Spleen (tissue), 11 donors: ENCODE data around the gene RASSF4. TPM values are rescaled to one million over a fixed set of nuclear protein-coding genes. Genes with fewer than 3 reads are reported as not detected.

Experiments used
- DNase-seq: peaks from one replicate; pipeline ENCODE4 v3.0.0-alpha.2; 2020
- H3K27ac ChIP-seq, 8 donors: fragments of 200-600 bp; sonication (generic) in 7 of 8; 1 replicate in 4 of 8; 2 replicates in 4 of 8; pipeline versions ENCODE4 v1.5.0 to v1.8.0; 2016 to 2021; ENCODE audit warnings: inconsistent platforms in 4 of 8, mild to moderate bottlenecking in 4 of 8, moderate library complexity in 1 of 8
- H3K27me3 ChIP-seq, 7 donors: fragments of 200-600 bp; sonication (generic) in 6 of 7; replicated peaks in 1 of 7; 1 replicate in 4 of 7; 2 replicates in 3 of 7; pipeline versions ENCODE4 v1.5.0 to v1.8.0; 2016 to 2021; ENCODE audit warnings: inconsistent platforms in 3 of 7, mild to moderate bottlenecking in 1 of 7
- H3K36me3 ChIP-seq, 6 donors: fragments of 200-600 bp; sonication (generic) in 5 of 6; 1 replicate in 4 of 6; 2 replicates in 2 of 6; pipeline versions ENCODE4 v1.5.0 to v1.8.0; 2016 to 2021; ENCODE audit warnings: inconsistent platforms in 2 of 6
- H3K4me1 ChIP-seq, 6 donors: fragments of 200-600 bp; sonication (generic) in 5 of 6; 1 replicate in 3 of 6; 2 replicates in 3 of 6; pipeline versions ENCODE4 v1.5.0 to v1.8.0; 2016 to 2021; ENCODE audit warnings: inconsistent platforms in 3 of 6
- H3K4me3 ChIP-seq, 8 donors: fragments of 200-600 bp; sonication (generic) in 7 of 8; 1 replicate in 4 of 8; 2 replicates in 4 of 8; pipeline versions ENCODE4 v1.5.0 to v1.8.0; 2016 to 2021; ENCODE audit warnings: inconsistent platforms in 4 of 8, mild to moderate bottlenecking in 4 of 8, moderate library complexity in 2 of 8
- H3K9me3 ChIP-seq, 8 donors: fragments of 200-600 bp; sonication (generic) in 7 of 8; 1 replicate in 4 of 8; 2 replicates in 4 of 8; pipeline versions ENCODE4 v1.5.0 to v1.8.0; 2016 to 2021; ENCODE audit warnings: inconsistent platforms in 4 of 8
- CTCF ChIP-seq, 11 experiments: fragments of 200-600 bp in 7 of 11; fragments of 450-650 bp in 4 of 11; sonication (generic) in 4 of 11; IDR thresholded peaks in 8 of 11; conservative IDR thresholded peaks in 3 of 11; 1 replicate in 7 of 11; 2 replicates in 4 of 11; pipeline versions ENCODE4 v1.4.0 to v1.8.0; 2016 to 2021; ENCODE audit warnings: antibody characterized with exemption in 11 of 11, inconsistent platforms in 4 of 11, mild to moderate bottlenecking in 1 of 11
- POLR2A ChIP-seq, 3 donors: fragments of 450-650 bp; IDR thresholded peaks; one replicate each; pipeline ENCODE4 v1.5.1; 2017; ENCODE audit warnings: antibody characterized with exemption in 3 of 3, mild to moderate bottlenecking in 1 of 3
- POLR2AphosphoS5 ChIP-seq, 3 donors: sonication (generic); formaldehyde crosslinking; IDR thresholded peaks; one replicate each; pipeline ENCODE4 v1.5.1; 2017; ENCODE audit warnings: antibody characterized with exemption in 3 of 3
- WGBS, 5 donors: extraction: QIAGEN DNeasy Blood & Tissue Kit in 3 of 5; methylation state at CpG; one replicate each; pipeline versions ENCODE4 v1.1.5 to v1.1.7; 2013 to 2018; 5-methylcytosine and 5-hydroxymethylcytosine counted together
- intact Hi-C: fragments of 100-400 bp; cut with DNase I; formaldehyde crosslinking; loops from one replicate; pipeline ENCODE4 v1.15.0; 2023; ENCODE audit warnings: low total_unique reads
- polyA plus RNA-seq, 3 donors: library from polyadenylated mRNA; stranded (reverse); fragments of 200-250 nt; gene quantifications; one replicate each; pipeline ENCODE4 v1.2.1, GENCODE V29; 2013
- total RNA-seq, 7 donors: library from RNA; depleted of rRNA in 3 of 7; stranded (reverse); fragments of >200 nt in 3 of 7; fragmentation: NEBNext Ultra II Directional in 4 of 7; extraction: Animal tissue kit (Norgen Biotek cat#: 25700) in 4 of 7; gene quantifications; one replicate each; pipeline versions ENCODE4 v1.1.0 to v1.2.1, GENCODE V29; 2016 to 2021
- donor health status: healthy with polysubstance abuse.
- donor health status: DM: no; HTN: no; CAD: no; lungs with moderate emphysema.
- donor health status: DM: no; HTN: no; CAD: no.
- donor health status: Bipolar disorder and iron deficiency.
- donor health status: healthy.
- donor health status: DM: no; HTN: no; CAD: no.
- donor health status: DM: yes; HTN: yes; CAD: no.

Gene RASSF4
- total and polyA plus RNA-seq, 10 donors: 36.7 to 96.2 (median 73.5) TPM

- Histone ChIP-seq H3K4me1 (peaks cover 0 to 53% (median 25%) of the 10 kb centered on the region in 6 donors), H3K27me3 (no peaks in the 10 kb centered on the region), H3K4me3 (no peak overlapping the region), H3K36me3 (no peaks in the 10 kb centered on the region), H3K27ac (peak overlapping the region in 3 of 8 donors; percentile 17 to 37 (median 30)), H3K9me3 (no peaks in the 10 kb centered on the region)
- 58 to 78% (median 76%) methylated on average over 18 of the region's 18 CpGs for WGBS, 5 donors
- intact Hi-C loops: loop anchor here (5.0 kb wide), 1 partner anchor 43 kb away; the partner anchor contains the start of gene DEPP1
- TF ChIP-seq CTCF (IDR thresholded peaks at IDR 0.05 in 8 of 11, conservative IDR thresholded peaks at IDR 0.05 in 3 of 11) (no peak), POLR2A (IDR thresholded peaks at IDR 0.05) (no peak), POLR2AphosphoS5 (IDR thresholded peaks at IDR 0.05) (no peak)
- DNase-seq: peak; percentile 67
These were observed 25.0 kb upstream of the RASSF4 start for GRCh38 chr10:44934416-44935200.

DNA sequence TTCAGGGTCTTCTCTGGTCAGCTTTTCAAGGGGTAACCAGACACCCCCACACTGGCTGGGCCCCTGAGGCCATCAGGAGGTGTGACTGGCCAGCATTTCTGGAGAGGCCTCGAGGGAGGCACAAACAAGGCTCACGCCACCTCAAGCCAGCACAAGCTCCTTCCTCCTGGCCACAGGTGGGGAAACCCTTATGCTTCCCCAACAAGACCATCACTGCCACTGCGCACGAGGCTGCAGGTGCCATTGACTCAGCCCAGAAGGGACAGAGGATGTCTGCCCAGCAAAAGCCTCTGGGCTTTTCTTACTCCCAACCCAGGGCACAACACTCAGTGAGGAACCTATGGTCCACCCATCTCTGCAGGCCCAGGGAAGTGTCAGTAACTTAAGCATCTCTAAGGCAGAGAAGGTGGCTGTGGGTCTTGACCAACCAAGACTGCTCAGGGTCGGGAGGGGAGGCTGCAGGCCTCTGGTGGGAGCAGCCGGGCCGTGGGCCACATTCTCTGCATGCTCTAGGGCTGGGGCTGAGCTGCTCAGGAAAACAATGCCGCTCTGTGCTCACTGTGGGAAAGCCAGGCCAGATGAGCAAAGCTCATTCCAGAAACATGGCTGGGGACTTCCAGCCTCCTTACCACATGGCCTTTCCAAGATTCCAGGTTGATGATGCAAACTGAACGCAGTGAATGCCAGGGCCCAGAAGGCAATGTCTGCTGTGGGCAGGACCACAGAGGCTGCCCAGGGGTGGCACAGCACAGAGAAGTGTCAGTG lies 24.2 kb upstream of the RASSF4 start:
- H3K4me1 ChIP-seq: peaks cover 0 to 59% (median 25%) of the 10 kb centered on the region in 6 donors
- no peak overlapping the region for H3K4me3 ChIP-seq
- 65 to 73% (median 67%) methylated on average over 5 to 9 of the region's 9 CpGs for WGBS, 5 donors
- no peak for TF ChIP-seq CTCF (IDR thresholded peaks at IDR 0.05 in 8 of 11, conservative IDR thresholded peaks at IDR 0.05 in 3 of 11)
- TF ChIP-seq POLR2AphosphoS5 (IDR thresholded peaks at IDR 0.05): no peak
- no peak for TF ChIP-seq POLR2A (IDR thresholded peaks at IDR 0.05)
- intact Hi-C loops: no loop called here
- H3K36me3 ChIP-seq: no peaks in the 10 kb centered on the region
- peak overlapping the region in 5 of 8 donors; percentile 5 to 38 (median 37) for H3K27ac ChIP-seq
- no peaks in the 10 kb centered on the region for H3K9me3 ChIP-seq
- no peaks in the 10 kb centered on the region for H3K27me3 ChIP-seq
- DNase-seq: peak; percentile 66

DNA sequence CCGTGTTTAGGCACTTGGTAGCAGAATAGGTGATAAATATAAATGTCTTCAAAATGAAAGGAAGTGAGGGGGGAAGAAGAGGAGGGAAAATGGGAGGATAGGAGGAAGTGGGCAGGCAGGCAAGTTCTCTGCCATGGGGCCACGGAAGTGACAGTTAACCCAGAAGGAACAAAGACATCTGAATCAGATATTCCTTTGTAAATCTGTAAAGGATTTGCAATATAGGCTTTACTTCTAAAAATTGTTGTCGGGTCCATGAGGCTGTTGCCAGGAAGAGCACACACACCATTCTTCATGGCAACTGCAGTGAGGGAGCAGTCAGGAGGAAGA lies 23.7 kb upstream of the RASSF4 start:
- H3K4me3 ChIP-seq: no peak overlapping the region
- no peaks in the 10 kb centered on the region for H3K36me3 ChIP-seq
- peaks cover 0 to 59% (median 25%) of the 10 kb centered on the region in 6 donors for H3K4me1 ChIP-seq
- intact Hi-C loops: no loop called here
- TF ChIP-seq POLR2A (IDR thresholded peaks at IDR 0.05) (no peak), CTCF (IDR thresholded peaks at IDR 0.05 in 8 of 11, conservative IDR thresholded peaks at IDR 0.05 in 3 of 11) (no peak), POLR2AphosphoS5 (IDR thresholded peaks at IDR 0.05) (no peak)
- WGBS, 5 donors: 7 to 29% (median 15%) methylated on average over 3 of the region's 3 CpGs
- no peaks in the 10 kb centered on the region for H3K27me3 ChIP-seq
- H3K9me3 ChIP-seq: no peaks in the 10 kb centered on the region
- peak; percentile 8 for DNase-seq
- peak overlapping the region in 4 of 8 donors; percentile 30 to 38 (median 37) for H3K27ac ChIP-seq
